ENCODE data around the gene RGMA. TPM values are rescaled to one million over a fixed set of nuclear protein-coding genes. Genes with fewer than 3 reads are reported as not detected.

RGMA gene
- total and polyA plus RNA-seq, 10 of the 15 experiments (the other 5 are each of a cell fraction or from before 2014, with no cell fraction given) = not detected

DNA sequence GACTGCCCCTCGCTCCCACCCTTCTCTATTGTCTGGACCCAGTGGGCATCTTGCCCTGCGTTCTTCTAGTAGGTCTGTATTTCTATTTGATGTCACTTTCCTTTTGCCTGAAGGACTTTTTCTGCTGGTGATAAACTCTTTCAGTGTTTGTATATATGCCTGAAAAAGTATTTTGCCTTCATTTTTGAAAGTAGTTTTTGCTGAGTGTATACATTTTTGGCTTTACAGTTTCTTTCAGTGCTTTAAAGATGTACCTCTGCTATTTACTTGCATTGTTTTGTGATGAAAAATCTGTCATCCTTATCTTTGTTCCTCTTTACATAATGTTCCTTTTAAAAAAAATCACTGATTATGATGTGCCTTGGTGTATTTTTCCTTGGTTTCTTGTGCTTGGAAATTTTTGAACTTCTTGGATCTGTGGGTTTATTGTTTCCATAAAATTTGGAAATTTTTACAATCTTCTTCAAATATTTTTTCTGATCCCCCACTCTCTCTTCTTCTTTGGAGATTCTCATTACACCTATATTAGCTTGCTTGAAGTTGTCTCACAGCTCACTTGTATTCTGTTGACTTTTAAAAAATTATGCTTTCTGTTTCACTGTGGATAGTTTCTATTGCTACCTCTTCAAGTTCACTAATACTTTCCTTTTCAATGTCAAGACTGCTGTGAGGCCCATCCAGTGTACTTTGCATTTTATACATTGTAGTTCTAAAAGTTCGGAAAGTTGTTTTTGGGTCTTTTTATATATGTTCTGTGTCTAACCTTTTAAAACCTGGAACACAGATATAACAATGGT, 67.8 kb downstream of the RGMA start:
- peak; percentile 5 for DNase-seq (ENCODE audit: low read depth, low spot score)
- Histone ChIP-seq H3K4me3 (no peak overlapping the region), H3K9ac (ENCODE audit: control insufficient read depth, insufficient read depth, low read length) (no peak overlapping the region), H3K79me2 (ENCODE audit: control insufficient read depth, insufficient read depth, low read length) (no peaks in the 10 kb centered on the region; the same call in 1 of the 2 replicates), H3K9me3 (replicated peaks; ENCODE audit: control insufficient read depth, insufficient read depth, low read length) (no peaks in the 10 kb centered on the region), H3K27me3 (replicated peaks in 1 of 2; ENCODE audit: control insufficient read depth in 2 of 2, insufficient read depth in 2 of 2, low read length in 1 of 2) (no peaks in the 10 kb centered on the region), H3K4me1 (ENCODE audit: control insufficient read depth, insufficient read depth, low read length) (peaks cover 18% of the 10 kb centered on the region), H4K20me1 (ENCODE audit: control insufficient read depth, insufficient read depth) (no peaks in the 10 kb centered on the region), H3K36me3 (ENCODE audit: control insufficient read depth in 2 of 2, insufficient read depth in 2 of 2, low read length in 1 of 2) (peaks cover 23 to 55% of the 10 kb centered on the region in 2 experiments), H3K4me2 (ENCODE audit: control insufficient read depth, insufficient read depth) (no peak overlapping the region; the same call in none of the 2 replicates), H2AFZ (ENCODE audit: control insufficient read depth, low read depth, low read length) (no peak overlapping the region), H3K27ac (ENCODE audit: control insufficient read depth, insufficient read depth) (no peak overlapping the region; the same call in 1 of the 2 replicates)
- RAD21 ChIA-PET (ENCODE audit: unreplicated experiment) = interaction anchor here (2.1 kb wide), 1 partner anchor 224 kb away, joined by 5 read pairs; no protein-coding TSS in a partner anchor
- in situ Hi-C loops (cut with MboI) (no loop called here), intact Hi-C loops (cut with micrococcal nuclease; ENCODE audit: unreplicated experiment) (no loop called here)
- BruUV-seq (replicated peaks) = no TSS peak
- SMC1A ChIA-PET (ENCODE audit: uncharacterized antibody, unreplicated experiment) = interaction anchor here (0.8 to 1.4 kb wide), 4 partner anchors 9 to 78 kb away, joined by 3 to 6 read pairs (median 3); no protein-coding TSS in a partner anchor
- CTCF ChIA-PET = interaction anchor here (0.7 to 2.4 kb wide), 4 partner anchors 9 to 1099 kb away, joined by 4 to 13 read pairs (median 4); no protein-coding TSS in a partner anchor
- POLR2A ChIA-PET = no interaction called here
- no peak for TF ChIP-seq PML (IDR thresholded peaks at IDR 0.05; ENCODE audit: low read length)
- no peak for TF ChIP-seq WRNIP1 (IDR thresholded peaks at IDR 0.05; ENCODE audit: borderline replicate concordance, low read depth, low read length)
- TF ChIP-seq HDAC6 (IDR thresholded peaks at IDR 0.05; ENCODE audit: unreplicated experiment) = no peak
- ATAC-seq = peak; percentile 77
- WGBS (ENCODE audit: insufficient coverage, insufficient replicate concordance, low lambda C conversion rate, missing lambda C conversion rate) = 99% methylated on average over 3 of the region's 3 CpGs
- no peak for FAIRE-seq

- intact Hi-C loops (cut with micrococcal nuclease; ENCODE audit: unreplicated experiment) (no loop called here), in situ Hi-C loops (cut with MboI) (no loop called here)
- H3K4me1 ChIP-seq (ENCODE audit: control insufficient read depth, insufficient read depth, low read length) = peaks cover 17% of the 10 kb centered on the region
- no peak overlapping the region for H2AFZ ChIP-seq (ENCODE audit: control insufficient read depth, low read depth, low read length)
- no TSS peak for BruUV-seq (replicated peaks)
- DNase-seq (ENCODE audit: low read depth, low spot score) = no peak
- H3K4me3 ChIP-seq = no peak overlapping the region
- no peaks in the 10 kb centered on the region for H3K27me3 ChIP-seq (replicated peaks in 1 of 2; ENCODE audit: control insufficient read depth in 2 of 2, insufficient read depth in 2 of 2, low read length in 1 of 2)
- ChIA-PET POLR2A (interaction anchor here (0.6 kb wide), 1 partner anchor 87 kb away, joined by 3 read pairs; no protein-coding TSS in a partner anchor), CTCF (interaction anchor here (2.4 kb wide), 1 partner anchor 10 kb away, joined by 13 read pairs; no protein-coding TSS in a partner anchor), SMC1A (ENCODE audit: uncharacterized antibody, unreplicated experiment) (interaction anchor here (0.7 to 1.4 kb wide), 4 partner anchors 7 to 77 kb away, joined by 3 to 6 read pairs (median 4); no protein-coding TSS in a partner anchor), RAD21 (ENCODE audit: unreplicated experiment) (no interaction called here)
- H3K9me3 ChIP-seq (replicated peaks; ENCODE audit: control insufficient read depth, insufficient read depth, low read length) = no peaks in the 10 kb centered on the region
- no peaks in the 10 kb centered on the region; the same call in 1 of the 2 replicates for H3K79me2 ChIP-seq (ENCODE audit: control insufficient read depth, insufficient read depth, low read length)
- H3K36me3 ChIP-seq (ENCODE audit: control insufficient read depth in 2 of 2, insufficient read depth in 2 of 2, low read length in 1 of 2) = peaks cover 18 to 61% of the 10 kb centered on the region in 2 experiments
- no peak overlapping the region for H3K27ac ChIP-seq (ENCODE audit: control insufficient read depth, insufficient read depth)
- no peak overlapping the region for H3K4me2 ChIP-seq (ENCODE audit: control insufficient read depth, insufficient read depth)
- WGBS (ENCODE audit: insufficient coverage, insufficient replicate concordance, low lambda C conversion rate, missing lambda C conversion rate) = 100% methylated on average over 10 of the region's 10 CpGs
- no peaks in the 10 kb centered on the region for H4K20me1 ChIP-seq (ENCODE audit: control insufficient read depth, insufficient read depth)
- no peak for FAIRE-seq
- no peak overlapping the region for H3K9ac ChIP-seq (ENCODE audit: control insufficient read depth, insufficient read depth, low read length)
- ATAC-seq = no peak
- TF ChIP-seq RFX5 (IDR thresholded peaks at IDR 0.05; ENCODE audit: low read depth, low read length) = no peak
- no peak for TF ChIP-seq GABPA (IDR thresholded peaks at IDR 0.05; ENCODE audit: low read depth)
- no peak for TF ChIP-seq ZNF687 (IDR thresholded peaks at IDR 0.05)
- no peak for TF ChIP-seq ZNF622 (IDR thresholded peaks at IDR 0.05)
- TF ChIP-seq USF1 (IDR thresholded peaks at IDR 0.05; ENCODE audit: borderline replicate concordance, extremely low read length, insufficient read depth, low read depth, low read length) = no peak
- TF ChIP-seq CREM (IDR thresholded peaks at IDR 0.05; ENCODE audit: low read depth) = no peak
- no peak for TF ChIP-seq EZH2 (IDR thresholded peaks at IDR 0.05; ENCODE audit: borderline replicate concordance, control insufficient read depth, low read depth, low read length)
- no peak for TF ChIP-seq SMARCA5 (IDR thresholded peaks at IDR 0.05)
These were observed 69.0 kb downstream of the RGMA start for GRCh38 chr15:93019971-93020370.

Measured in GM12878 (cell line).